GM21367 (cell line): ENCODE data around the gene PLEKHA5.
"Not testable (repeated sequence)": the region's sequence is repeated elsewhere in the genome, so short reads cannot be mapped to it uniquely, and the experiment has no call there.

Source experiments
- ATAC-seq: cut with Tn5 transposase; IDR thresholded peaks from one replicate; pipeline ENCODE4 v1.9.1; 2021; ENCODE audit not compliant: unreplicated experiment

PLEKHA5 gene

GRCh38 chr12:19311165-19311564 lies 181.6 kb downstream of the PLEKHA5 start:
- no peak for ATAC-seq

- no peak for ATAC-seq
Measured at GRCh38 chr12:19312637-19313036, 183.1 kb downstream of the PLEKHA5 start.

- no peak for ATAC-seq
Measured at GRCh38 chr12:19316425-19316824, 186.9 kb downstream of the PLEKHA5 start.

GRCh38 chr12:19322376-19322775 lies 192.8 kb downstream of the PLEKHA5 start:
- no peak for ATAC-seq

- ATAC-seq, result no peak
Measured at GRCh38 chr12:19323805-19324204, 194.3 kb downstream of the PLEKHA5 start.

- ATAC-seq, result no peak
Measured at GRCh38 chr12:19326102-19326501, 196.6 kb downstream of the PLEKHA5 start.

- ATAC-seq, result no peak
Measured at GRCh38 chr12:19332196-19332595, 202.7 kb downstream of the PLEKHA5 start.

- no peak for ATAC-seq
Measured at GRCh38 chr12:19338405-19338804, 208.9 kb downstream of the PLEKHA5 start.

GRCh38 chr12:19350850-19351249 lies 221.3 kb downstream of the PLEKHA5 start:
- ATAC-seq, result not testable (repeated sequence)

- ATAC-seq, result no peak
Measured at GRCh38 chr12:19351346-19351745, 221.8 kb downstream of the PLEKHA5 start.

- ATAC-seq, result no peak
Measured at GRCh38 chr12:19369691-19370148, 240.2 kb downstream of the PLEKHA5 start.

- no peak for ATAC-seq
Measured at GRCh38 chr12:19373586-19373985, 244.1 kb downstream of the PLEKHA5 start.

GRCh38 chr12:19375888-19376287 lies 246.4 kb downstream of the PLEKHA5 start:
- no peak for ATAC-seq

- no peak for ATAC-seq
Measured at GRCh38 chr12:19376691-19377090, 247.2 kb downstream of the PLEKHA5 start.

- ATAC-seq, result peak; percentile 87
Measured at GRCh38 chr12:19382111-19382526, 252.6 kb downstream of the PLEKHA5 start.

GRCh38 chr12:19382563-19382962 lies 253.0 kb downstream of the PLEKHA5 start:
- no peak for ATAC-seq

GRCh38 chr12:19387161-19387560 lies 257.6 kb downstream of the PLEKHA5 start:
- no peak for ATAC-seq

GRCh38 chr12:19388131-19388549 lies 258.6 kb downstream of the PLEKHA5 start:
- no peak for ATAC-seq

GRCh38 chr12:19390051-19390598 lies 260.6 kb downstream of the PLEKHA5 start:
- no peak for ATAC-seq

- ATAC-seq, result not testable (repeated sequence)
Measured at GRCh38 chr12:19392644-19393043, 263.1 kb downstream of the PLEKHA5 start.

- ATAC-seq, result no peak
Measured at GRCh38 chr12:19394385-19394784, 264.9 kb downstream of the PLEKHA5 start.

- ATAC-seq, result no peak
Measured at GRCh38 chr12:19397534-19397933, 268.0 kb downstream of the PLEKHA5 start.
